Stimulated activated naive CD8-positive, alpha-beta T cell treated with anti-CD3 and anti-CD28 coated beads, Interleukin-15, amount 100 ng/mL, for 72 hours (primary cell): Measurements from ENCODE around the gene PLCG1.

ENCODE experiments used
- ATAC-seq: fragments of 150-1000 bp; cut with Tn5 transposase; 2 replicates; pipeline ENCODE4 v1.10.0; 2021; ENCODE audit warnings: mild to moderate bottlenecking, moderate library complexity
- DNase-seq, 2 donors: peaks; one replicate each; pipeline ENCODE4 v3.0.0; 2021 to 2022
- H3K27ac Mint-ChIP-seq, 2 donors: one replicate each; pipeline ENCODE4 v1.8.0; 2022; ENCODE audit warnings: mild to moderate bottlenecking in 2 of 2, mixed read lengths in 2 of 2, moderate library complexity in 2 of 2
- H3K27me3 Mint-ChIP-seq: one replicate; pipeline ENCODE4 v1.8.0; 2022; ENCODE audit warnings: mixed read lengths
- H3K4me1 Mint-ChIP-seq: one replicate; pipeline ENCODE4 v1.8.0; 2022; ENCODE audit warnings: mild to moderate bottlenecking, mixed read lengths
- H3K4me3 Mint-ChIP-seq, 2 donors: one replicate each; pipeline ENCODE4 v1.8.0; 2022; ENCODE audit warnings: mild to moderate bottlenecking in 2 of 2, mixed read lengths in 2 of 2, moderate library complexity in 1 of 2
- H3K9me3 Mint-ChIP-seq, 2 donors: one replicate each; pipeline ENCODE4 v1.8.0; 2022; ENCODE audit warnings: mixed read lengths in 2 of 2

PLCG1 gene

GRCh38 chr20:41136680-41137613, at the start of gene PLCG1:
Gene PLCG1 (plus strand): TSS chr20:41137543. CDS start chr20:41137642, 99 bp downstream.
- Mint-ChIP-seq H3K4me3 (peak within 1 kb of the TSS; percentile 88 to 90), H3K27me3 (no peaks in the 10 kb centered on the region), H3K9me3 (no peaks in the 10 kb centered on the region), H3K4me1 (peaks cover 73% of the 10 kb centered on the region), H3K27ac (peak within 1 kb of the TSS; percentile 91 to 95)
- DNase-seq (peak; percentile 85 to 86), ATAC-seq (peak; percentile 69)

GRCh38 chr20:41087777-41088176, 49.6 kb upstream of the PLCG1 start:
- DNase-seq (no peak), ATAC-seq (no peak)
- H3K4me3 Mint-ChIP-seq, result no peak overlapping the region
- no peaks in the 10 kb centered on the region for H3K27me3 Mint-ChIP-seq
- H3K27ac Mint-ChIP-seq, result no peak overlapping the region
- H3K4me1 Mint-ChIP-seq, result peaks cover 11% of the 10 kb centered on the region
- no peaks in the 10 kb centered on the region for H3K9me3 Mint-ChIP-seq

- no peaks in the 10 kb centered on the region for H3K27me3 Mint-ChIP-seq
- no peaks in the 10 kb centered on the region for H3K9me3 Mint-ChIP-seq
- no peak for DNase-seq
- no peak overlapping the region for H3K4me3 Mint-ChIP-seq
- H3K4me1 Mint-ChIP-seq, result peaks cover 11% of the 10 kb centered on the region
- H3K27ac Mint-ChIP-seq, result no peak overlapping the region
- no peak for ATAC-seq
Observed at GRCh38 chr20:41089555-41089954, 47.8 kb upstream of the PLCG1 start.

GRCh38 chr20:41091927-41092326, 45.4 kb upstream of the PLCG1 start:
- Mint-ChIP-seq H3K4me3 (no peak overlapping the region), H3K9me3 (no peaks in the 10 kb centered on the region), H3K27ac (no peak overlapping the region), H3K4me1 (peaks cover 3% of the 10 kb centered on the region), H3K27me3 (no peaks in the 10 kb centered on the region)
- DNase-seq (no peak), ATAC-seq (no peak)

GRCh38 chr20:41094353-41095055, 42.8 kb upstream of the PLCG1 start:
- Mint-ChIP-seq H3K4me3 (no peak overlapping the region), H3K9me3 (no peaks in the 10 kb centered on the region), H3K27me3 (no peaks in the 10 kb centered on the region), H3K4me1 (no peaks in the 10 kb centered on the region), H3K27ac (no peak overlapping the region)
- ATAC-seq (no peak), DNase-seq (no peak)

GRCh38 chr20:41095110-41095969, 42.0 kb upstream of the PLCG1 start:
- H3K27me3 Mint-ChIP-seq, result no peaks in the 10 kb centered on the region
- ATAC-seq (peak; percentile 55), DNase-seq (peak; percentile 25 to 31)
- no peaks in the 10 kb centered on the region for H3K9me3 Mint-ChIP-seq
- H3K4me1 Mint-ChIP-seq, result no peaks in the 10 kb centered on the region
- no peak overlapping the region for H3K4me3 Mint-ChIP-seq
- no peak overlapping the region for H3K27ac Mint-ChIP-seq

GRCh38 chr20:41098703-41099250, 38.6 kb upstream of the PLCG1 start:
- no peak overlapping the region for H3K27ac Mint-ChIP-seq
- no peak overlapping the region for H3K4me3 Mint-ChIP-seq
- ATAC-seq (no peak), DNase-seq (no peak)
- no peaks in the 10 kb centered on the region for H3K9me3 Mint-ChIP-seq
- H3K27me3 Mint-ChIP-seq, result no peaks in the 10 kb centered on the region
- H3K4me1 Mint-ChIP-seq, result no peaks in the 10 kb centered on the region

- Mint-ChIP-seq H3K4me1 (no peaks in the 10 kb centered on the region), H3K27me3 (no peaks in the 10 kb centered on the region), H3K27ac (no peak overlapping the region), H3K9me3 (no peaks in the 10 kb centered on the region), H3K4me3 (no peak overlapping the region)
- DNase-seq (no peak), ATAC-seq (no peak)
Observed at GRCh38 chr20:41100001-41100480, 37.3 kb upstream of the PLCG1 start.

GRCh38 chr20:41101660-41102059, 35.7 kb upstream of the PLCG1 start:
- DNase-seq (no peak), ATAC-seq (no peak)
- H3K27me3 Mint-ChIP-seq, result no peaks in the 10 kb centered on the region
- no peaks in the 10 kb centered on the region for H3K4me1 Mint-ChIP-seq
- peak overlapping the region in 1 of 2 donors; percentile 62 for H3K27ac Mint-ChIP-seq
- H3K4me3 Mint-ChIP-seq, result no peak overlapping the region
- H3K9me3 Mint-ChIP-seq, result no peaks in the 10 kb centered on the region

- DNase-seq (no peak), ATAC-seq (no peak)
- Mint-ChIP-seq H3K9me3 (no peaks in the 10 kb centered on the region), H3K27me3 (no peaks in the 10 kb centered on the region), H3K4me3 (no peak overlapping the region), H3K27ac (no peak overlapping the region), H3K4me1 (no peaks in the 10 kb centered on the region)
Observed at GRCh38 chr20:41108531-41108930, 28.8 kb upstream of the PLCG1 start.

- Mint-ChIP-seq H3K4me1 (no peaks in the 10 kb centered on the region), H3K27ac (peak overlapping the region in 1 of 2 donors; percentile 27), H3K9me3 (no peaks in the 10 kb centered on the region), H3K27me3 (no peaks in the 10 kb centered on the region), H3K4me3 (no peak overlapping the region)
- no peak for DNase-seq
- no peak for ATAC-seq
Observed at GRCh38 chr20:41110012-41110411, 27.3 kb upstream of the PLCG1 start.

GRCh38 chr20:41110930-41111577, 26.3 kb upstream of the PLCG1 start:
- Mint-ChIP-seq H3K9me3 (no peaks in the 10 kb centered on the region), H3K27ac (no peak overlapping the region), H3K4me1 (no peaks in the 10 kb centered on the region), H3K4me3 (no peak overlapping the region), H3K27me3 (no peaks in the 10 kb centered on the region)
- ATAC-seq, result no peak
- no peak for DNase-seq

GRCh38 chr20:41111578-41111951, 25.8 kb upstream of the PLCG1 start:
- DNase-seq (no peak), ATAC-seq (no peak)
- Mint-ChIP-seq H3K27me3 (no peaks in the 10 kb centered on the region), H3K4me3 (no peak overlapping the region), H3K9me3 (no peaks in the 10 kb centered on the region), H3K27ac (no peak overlapping the region), H3K4me1 (no peaks in the 10 kb centered on the region)

- no peak for ATAC-seq
- H3K4me3 Mint-ChIP-seq, result no peak overlapping the region
- DNase-seq, result no peak
- no peaks in the 10 kb centered on the region for H3K4me1 Mint-ChIP-seq
- no peaks in the 10 kb centered on the region for H3K27me3 Mint-ChIP-seq
- no peak overlapping the region for H3K27ac Mint-ChIP-seq
- no peaks in the 10 kb centered on the region for H3K9me3 Mint-ChIP-seq
Observed at GRCh38 chr20:41116282-41116956, 20.9 kb upstream of the PLCG1 start.
